Activated naive CD8-positive, alpha-beta T cell treated with anti-CD3 and anti-CD28 coated beads for 36 hours (primary cell): ENCODE data around the gene ALDH3B2. TPM values are rescaled to one million over a fixed set of nuclear protein-coding genes. Genes with fewer than 3 reads are reported as not detected.

Experiments used
- DNase-seq: peaks from one replicate; pipeline ENCODE4 v3.0.0; 2021
- H3K27ac Mint-ChIP-seq: one replicate; pipeline ENCODE4 v1.8.0; 2022; ENCODE audit warnings: mild to moderate bottlenecking, moderate library complexity, mixed read lengths
- H3K27me3 Mint-ChIP-seq: one replicate; pipeline ENCODE4 v1.8.0; 2022; ENCODE audit warnings: mild to moderate bottlenecking, mixed read lengths
- H3K36me3 Mint-ChIP-seq: one replicate; pipeline ENCODE4 v1.8.0; 2021; ENCODE audit warnings: mild to moderate bottlenecking, mixed read lengths
- H3K4me1 Mint-ChIP-seq: one replicate; pipeline ENCODE4 v1.8.0; 2021; ENCODE audit warnings: mixed read lengths
- H3K4me3 Mint-ChIP-seq: one replicate; pipeline ENCODE4 v1.8.0; 2022; ENCODE audit warnings: mild to moderate bottlenecking, moderate library complexity, mixed read lengths
- H3K9me3 Mint-ChIP-seq: one replicate; pipeline ENCODE4 v1.8.0; 2022; ENCODE audit warnings: mixed read lengths
- total RNA-seq, 2 experiments: library from RNA; stranded (reverse); gene quantifications; one replicate each; pipeline ENCODE4 v1.2.3, GENCODE V29; 2021

The ALDH3B2 gene
- total RNA-seq, 2 experiments from 2014 or later = not detected

GRCh38 chr11:67612751-67613150, 61.7 kb downstream of the ALDH3B2 start:
- Mint-ChIP-seq H3K4me3 (no peak overlapping the region), H3K9me3 (no peaks in the 10 kb centered on the region), H3K27ac (peak overlapping the region; percentile 19), H3K4me1 (peaks cover 27% of the 10 kb centered on the region), H3K27me3 (peaks cover 8% of the 10 kb centered on the region), H3K36me3 (peaks cover 11% of the 10 kb centered on the region)
- DNase-seq = no peak

Other genes starting within 250 kb of the ALDH3B2 start
- 10 to 100 TPM; 64.9 to 67.7 TPM for gene RPS6KB2, start 246.1 kb downstream of the ALDH3B2 start, total RNA-seq
- gene PTPRCAP, start 236.9 kb downstream of the ALDH3B2 start, total RNA-seq = 100 to 1,000 TPM; 110 to 117 TPM
- gene CORO1B, start 231.1 kb downstream of the ALDH3B2 start, total RNA-seq = 100 to 1,000 TPM; 293 to 310 TPM
- gene GPR152, start 221.9 kb downstream of the ALDH3B2 start, total RNA-seq = not detected
- under 1 TPM; 0.27 to 0.28 TPM for gene CABP4, start 219.3 kb downstream of the ALDH3B2 start, total RNA-seq
- 10 to 100 TPM; 43.7 to 45.8 TPM for gene TMEM134, start 205.4 kb downstream of the ALDH3B2 start, total RNA-seq
- 100 to 1,000 TPM; 107 to 112 TPM for gene AIP, start 191.6 kb downstream of the ALDH3B2 start, total RNA-seq
- 10 to 100 TPM; 52.7 to 56.4 TPM for gene PITPNM1, start 169.3 kb downstream of the ALDH3B2 start, total RNA-seq
- 10 to 100 TPM; 49.7 to 50.5 TPM for gene CDK2AP2, start 166.5 kb downstream of the ALDH3B2 start, total RNA-seq
- gene CABP2, start 151.2 kb downstream of the ALDH3B2 start, total RNA-seq = not detected
- gene GSTP1, start 90.8 kb downstream of the ALDH3B2 start, total RNA-seq = 100 to 1,000 TPM; 452 to 465 TPM
- 100 to 1,000 TPM; 317 to 321 TPM for gene NDUFV1, start 67.7 kb downstream of the ALDH3B2 start, total RNA-seq
- gene NUDT8, start 44.7 kb downstream of the ALDH3B2 start, total RNA-seq = 10 to 100 TPM; 30.2 to 31.0 TPM
- not detected for gene TBX10, start 34.9 kb downstream of the ALDH3B2 start, total RNA-seq
- under 1 TPM; 0.27 to 0.70 TPM for gene ACY3, start 23.9 kb downstream of the ALDH3B2 start, total RNA-seq